ENCODE data around the gene POF1B. TPM values are rescaled to one million over a fixed set of nuclear protein-coding genes. Genes with fewer than 3 reads are reported as not detected.

POF1B gene
- total RNA-seq, 1 donor from 2014 or later: not detected

DNA sequence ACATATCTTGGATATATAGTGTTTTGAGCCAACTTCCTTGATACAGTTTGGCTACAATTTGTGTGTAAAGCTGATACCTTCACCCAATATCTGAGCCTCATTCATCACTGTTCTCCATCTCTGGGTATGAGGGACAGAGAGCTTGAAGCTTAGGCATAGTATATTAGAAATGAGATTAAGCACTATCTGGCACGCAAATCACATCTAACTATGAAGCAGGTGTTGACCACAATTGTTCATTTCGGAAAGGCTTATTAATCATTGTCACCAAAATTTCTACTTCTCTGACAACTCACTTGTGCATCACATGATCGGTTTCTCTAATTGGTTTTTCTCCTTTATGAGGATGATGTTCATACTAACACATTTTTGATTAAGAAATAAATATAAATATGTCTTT lies 2.1 kb upstream of the POF1B start:
- Mint-ChIP-seq H3K36me3 (ENCODE audit: low read depth) (no peaks in the 10 kb centered on the region), H3K4me1 (no peaks in the 10 kb centered on the region), H3K4me3 (no peak overlapping the region)

DNA sequence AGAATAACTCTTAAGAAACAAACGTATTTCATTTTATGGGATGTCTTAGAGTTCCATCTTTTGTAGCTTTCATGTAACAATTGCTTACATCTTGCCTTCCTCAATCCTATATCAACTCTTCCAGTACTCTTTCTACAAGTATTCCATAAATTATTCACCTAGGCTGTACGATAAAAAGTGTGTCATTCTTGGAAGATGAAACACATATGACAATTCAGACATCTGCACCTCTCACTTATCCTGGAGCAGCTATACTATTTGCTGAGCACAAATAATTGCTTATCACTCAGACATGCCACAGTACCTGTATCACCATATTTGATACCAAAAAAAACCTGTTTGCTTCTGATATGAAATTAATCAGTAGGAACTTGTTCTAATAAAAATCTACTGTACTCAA lies 1.0 kb downstream of the POF1B start:
- Mint-ChIP-seq H3K9me3 (no peaks in the 10 kb centered on the region), H3K4me3 (no peak overlapping the region), H3K36me3 (ENCODE audit: low read depth) (no peaks in the 10 kb centered on the region), H3K27ac (ENCODE audit: unreplicated experiment) (no peak overlapping the region), H3K27me3 (ENCODE audit: low read depth) (peaks cover 2% of the 10 kb centered on the region), H3K4me1 (peaks cover 7% of the 10 kb centered on the region)
- DNase-seq (ENCODE audit: low read depth, low spot score): no peak
- TF ChIP-seq, protein P1, sequence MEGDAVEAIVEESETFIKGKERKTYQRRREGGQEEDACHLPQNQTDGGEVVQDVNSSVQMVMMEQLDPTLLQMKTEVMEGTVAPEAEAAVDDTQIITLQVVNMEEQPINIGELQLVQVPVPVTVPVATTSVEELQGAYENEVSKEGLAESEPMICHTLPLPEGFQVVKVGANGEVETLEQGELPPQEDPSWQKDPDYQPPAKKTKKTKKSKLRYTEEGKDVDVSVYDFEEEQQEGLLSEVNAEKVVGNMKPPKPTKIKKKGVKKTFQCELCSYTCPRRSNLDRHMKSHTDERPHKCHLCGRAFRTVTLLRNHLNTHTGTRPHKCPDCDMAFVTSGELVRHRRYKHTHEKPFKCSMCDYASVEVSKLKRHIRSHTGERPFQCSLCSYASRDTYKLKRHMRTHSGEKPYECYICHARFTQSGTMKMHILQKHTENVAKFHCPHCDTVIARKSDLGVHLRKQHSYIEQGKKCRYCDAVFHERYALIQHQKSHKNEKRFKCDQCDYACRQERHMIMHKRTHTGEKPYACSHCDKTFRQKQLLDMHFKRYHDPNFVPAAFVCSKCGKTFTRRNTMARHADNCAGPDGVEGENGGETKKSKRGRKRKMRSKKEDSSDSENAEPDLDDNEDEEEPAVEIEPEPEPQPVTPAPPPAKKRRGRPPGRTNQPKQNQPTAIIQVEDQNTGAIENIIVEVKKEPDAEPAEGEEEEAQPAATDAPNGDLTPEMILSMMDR (conservative IDR thresholded peaks at IDR 0.05): no peak

More for the DNA sequence above, 2.1 kb upstream of the POF1B start:
- TF ChIP-seq, protein P1 (conservative IDR thresholded peaks at IDR 0.05): no peak
- no peak overlapping the region for H3K27ac Mint-ChIP-seq (ENCODE audit: unreplicated experiment)
- DNase-seq (ENCODE audit: low read depth, low spot score): no peak
- H3K9me3 Mint-ChIP-seq: peaks cover 4% of the 10 kb centered on the region
- peaks cover 2% of the 10 kb centered on the region for H3K27me3 Mint-ChIP-seq (ENCODE audit: low read depth)

DNA sequence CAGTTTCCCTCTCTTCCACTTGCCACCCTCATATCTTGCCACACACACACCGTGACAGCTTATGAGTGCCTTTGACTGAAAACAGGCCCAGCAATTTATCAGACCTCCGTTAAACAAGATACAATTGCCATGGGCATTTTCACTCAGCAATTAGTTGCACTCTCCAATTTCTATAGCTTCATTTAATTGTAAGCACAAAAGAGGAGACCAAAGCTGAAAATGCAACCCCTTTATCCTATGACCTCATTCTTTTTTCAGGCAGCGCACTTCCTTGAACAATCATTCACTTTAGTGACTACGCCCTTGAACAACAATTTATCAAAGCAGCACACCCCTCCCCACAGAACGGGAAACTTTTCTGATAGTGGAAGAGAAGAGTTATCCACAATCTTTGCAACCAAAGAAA lies 4.1 kb downstream of the POF1B start:
- no peaks in the 10 kb centered on the region for H3K36me3 Mint-ChIP-seq (ENCODE audit: low read depth)
- no peak overlapping the region for H3K27ac Mint-ChIP-seq (ENCODE audit: unreplicated experiment)
- H3K9me3 Mint-ChIP-seq: no peaks in the 10 kb centered on the region
- no peak overlapping the region for H3K4me3 Mint-ChIP-seq
- DNase-seq (ENCODE audit: low read depth, low spot score): no peak
- TF ChIP-seq, protein P1 (conservative IDR thresholded peaks at IDR 0.05): no peak
- H3K4me1 Mint-ChIP-seq: peaks cover 7% of the 10 kb centered on the region
- H3K27me3 Mint-ChIP-seq (ENCODE audit: low read depth): peaks cover 2% of the 10 kb centered on the region

DNA sequence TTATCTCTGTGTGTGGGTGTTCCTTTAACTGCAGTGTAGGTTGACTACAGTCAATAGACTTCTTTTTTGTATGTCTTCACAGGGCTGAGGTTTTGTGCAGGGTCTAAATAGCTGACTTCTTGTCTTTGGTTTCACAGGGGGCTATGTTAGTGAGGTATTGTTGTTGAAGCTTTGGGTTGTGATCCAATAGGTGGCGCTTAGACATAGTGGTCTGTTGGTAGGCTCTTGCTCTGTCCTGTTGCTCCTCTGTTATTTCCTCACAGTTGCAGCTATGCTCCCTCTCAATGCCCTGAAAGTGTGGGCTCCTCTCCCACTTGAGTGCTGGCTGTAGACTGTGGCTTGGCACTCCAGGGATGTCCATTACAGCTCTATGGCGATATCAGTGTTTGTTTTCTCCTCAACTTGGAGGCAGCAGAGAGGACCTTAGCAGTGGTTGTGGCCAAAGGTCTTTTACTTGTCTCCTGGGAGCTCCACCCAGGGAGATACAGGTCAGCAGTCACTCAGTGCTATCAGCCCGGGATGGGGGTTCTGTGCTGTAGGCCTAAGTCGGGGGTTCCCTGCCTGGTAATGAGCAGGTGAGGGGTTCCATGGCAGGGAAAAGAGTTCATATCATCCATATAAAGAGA lies 14.0 kb downstream of the POF1B start:
- no peaks in the 10 kb centered on the region for H3K4me1 Mint-ChIP-seq
- H3K27me3 Mint-ChIP-seq (ENCODE audit: low read depth): no peaks in the 10 kb centered on the region
- no peak overlapping the region for H3K27ac Mint-ChIP-seq (ENCODE audit: unreplicated experiment)
- DNase-seq (ENCODE audit: low read depth, low spot score): no peak
- peaks cover 18% of the 10 kb centered on the region for H3K9me3 Mint-ChIP-seq
- H3K36me3 Mint-ChIP-seq (ENCODE audit: low read depth): peaks cover 5% of the 10 kb centered on the region
- no peak overlapping the region for H3K4me3 Mint-ChIP-seq
- TF ChIP-seq, protein P1 (conservative IDR thresholded peaks at IDR 0.05): no peak

DNA sequence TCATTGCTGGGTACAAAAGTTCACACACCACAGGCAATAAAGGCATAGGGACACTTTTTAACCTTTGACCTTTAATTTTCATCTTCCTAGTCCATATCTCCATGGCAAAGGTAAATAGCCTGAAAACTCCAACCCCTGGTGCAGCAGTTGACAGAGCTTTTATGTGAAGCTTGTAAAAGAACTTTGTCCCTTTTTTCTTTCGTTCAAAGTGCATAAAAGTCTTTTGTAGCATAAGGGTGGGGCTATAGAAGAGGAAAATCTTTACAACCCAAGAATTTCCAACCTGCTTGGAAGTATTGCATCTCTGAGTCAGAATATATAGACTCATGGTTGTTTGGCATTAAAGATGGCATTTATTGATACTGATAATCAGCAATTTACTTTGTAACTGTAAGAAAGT lies 20.4 kb downstream of the POF1B start:
- Mint-ChIP-seq H3K4me1 (no peaks in the 10 kb centered on the region), H3K4me3 (no peak overlapping the region), H3K36me3 (ENCODE audit: low read depth) (peaks cover 8% of the 10 kb centered on the region), H3K27ac (ENCODE audit: unreplicated experiment) (no peak overlapping the region), H3K9me3 (peaks cover 18% of the 10 kb centered on the region), H3K27me3 (ENCODE audit: low read depth) (no peaks in the 10 kb centered on the region)
- TF ChIP-seq, protein P1 (conservative IDR thresholded peaks at IDR 0.05): no peak
- DNase-seq (ENCODE audit: low read depth, low spot score): no peak

Measured in neural crest cell (in vitro differentiated cells).